Colonic mucosa (tissue), 4 donors: ENCODE measurements around the gene RNF149. TPM values are rescaled to one million over a fixed set of nuclear protein-coding genes. Genes with fewer than 3 reads are reported as not detected.
A peak's percentile ranks its signal among the peaks of the same experiment; 100 is the strongest.

Experiments used
- DNase-seq: peaks from one replicate; pipeline ENCODE4 v3.0.0-alpha.2; 2020
- H3K27ac ChIP-seq: fragments of 200-600 bp; one replicate; pipeline ENCODE4 v1.8.0; 2021
- H3K27me3 ChIP-seq: fragments of 200-600 bp; one replicate; pipeline ENCODE4 v1.8.0; 2021
- H3K36me3 ChIP-seq: fragments of 200-600 bp; one replicate; pipeline ENCODE4 v1.8.0; 2021
- H3K4me1 ChIP-seq: fragments of 200-600 bp; one replicate; pipeline ENCODE4 v1.8.0; 2021; ENCODE audit warnings: mild to moderate bottlenecking
- H3K4me3 ChIP-seq: fragments of 200-600 bp; one replicate; pipeline ENCODE4 v1.8.0; 2021
- H3K9ac ChIP-seq, 2 donors: one replicate each; pipeline ENCODE4 v1.7.0; 2013; ENCODE audit warnings: control low read depth in 2 of 2, low read depth in 2 of 2, low read length in 2 of 2
- H3K9me3 ChIP-seq: fragments of 200-600 bp; one replicate; pipeline ENCODE4 v1.8.0; 2021
- intact Hi-C: fragments of 100-400 bp; cut with DNase I; formaldehyde crosslinking; loops from one replicate; pipeline ENCODE4 v1.14.1; 2022
- total RNA-seq, 2 donors: library from RNA; stranded (reverse); fragmentation: NEBNext Ultra II Directional in 1 of 2; extraction: Animal tissue kit (Norgen Biotek cat#: 25700) in 1 of 2; gene quantifications; one replicate each; pipeline ENCODE4 v1.2.1, GENCODE V29; 2021
- TF ChIP-seq, protein P1 (sequence below): fragments of 200-600 bp; IDR thresholded peaks from one replicate; pipeline ENCODE4 v1.8.0; 2022; ENCODE audit warnings: antibody characterized with exemption, mild to moderate bottlenecking
- donor health status: healthy.
- donor health status: DM: no; HTN: no; CAD: no.
- donor health status: DM: no; HTN: no; CAD: no.

RNF149 gene
- total RNA-seq, 2 donors from 2014 or later, result 39.6 to 54.8 TPM

DNA sequence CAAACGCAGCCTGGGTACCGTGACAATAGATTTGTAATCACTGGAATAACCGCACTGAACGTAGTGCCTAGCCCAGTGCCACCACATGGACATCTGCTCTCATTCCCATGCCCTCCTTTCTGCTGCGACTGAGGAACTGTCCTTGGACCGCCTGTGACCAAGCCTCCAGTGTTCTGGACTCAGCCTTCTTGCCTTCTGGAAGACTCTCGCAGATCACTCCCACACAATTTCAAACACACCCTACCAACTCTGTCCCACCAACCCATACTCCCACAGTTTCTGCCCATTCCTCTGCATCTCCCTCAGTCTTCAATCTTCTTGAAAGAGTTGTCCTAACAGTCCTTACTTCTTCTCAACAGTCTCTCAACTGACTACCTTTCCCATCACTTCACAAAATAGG lies 2.1 kb downstream of the RNF149 start:
- peak overlapping the region; percentile 85 for H3K4me3 ChIP-seq
- H3K36me3 ChIP-seq, result no peaks in the 10 kb centered on the region
- no peaks in the 10 kb centered on the region for H3K4me1 ChIP-seq
- H3K9ac ChIP-seq, result peak overlapping the region; percentile 48 to 58
- H3K27ac ChIP-seq, result peak overlapping the region; percentile 91
- TF ChIP-seq, protein P1, sequence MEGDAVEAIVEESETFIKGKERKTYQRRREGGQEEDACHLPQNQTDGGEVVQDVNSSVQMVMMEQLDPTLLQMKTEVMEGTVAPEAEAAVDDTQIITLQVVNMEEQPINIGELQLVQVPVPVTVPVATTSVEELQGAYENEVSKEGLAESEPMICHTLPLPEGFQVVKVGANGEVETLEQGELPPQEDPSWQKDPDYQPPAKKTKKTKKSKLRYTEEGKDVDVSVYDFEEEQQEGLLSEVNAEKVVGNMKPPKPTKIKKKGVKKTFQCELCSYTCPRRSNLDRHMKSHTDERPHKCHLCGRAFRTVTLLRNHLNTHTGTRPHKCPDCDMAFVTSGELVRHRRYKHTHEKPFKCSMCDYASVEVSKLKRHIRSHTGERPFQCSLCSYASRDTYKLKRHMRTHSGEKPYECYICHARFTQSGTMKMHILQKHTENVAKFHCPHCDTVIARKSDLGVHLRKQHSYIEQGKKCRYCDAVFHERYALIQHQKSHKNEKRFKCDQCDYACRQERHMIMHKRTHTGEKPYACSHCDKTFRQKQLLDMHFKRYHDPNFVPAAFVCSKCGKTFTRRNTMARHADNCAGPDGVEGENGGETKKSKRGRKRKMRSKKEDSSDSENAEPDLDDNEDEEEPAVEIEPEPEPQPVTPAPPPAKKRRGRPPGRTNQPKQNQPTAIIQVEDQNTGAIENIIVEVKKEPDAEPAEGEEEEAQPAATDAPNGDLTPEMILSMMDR, result no peak
- no peaks in the 10 kb centered on the region for H3K9me3 ChIP-seq
- intact Hi-C loops, result no loop called here
- DNase-seq, result no peak
- no peaks in the 10 kb centered on the region for H3K27me3 ChIP-seq

DNA sequence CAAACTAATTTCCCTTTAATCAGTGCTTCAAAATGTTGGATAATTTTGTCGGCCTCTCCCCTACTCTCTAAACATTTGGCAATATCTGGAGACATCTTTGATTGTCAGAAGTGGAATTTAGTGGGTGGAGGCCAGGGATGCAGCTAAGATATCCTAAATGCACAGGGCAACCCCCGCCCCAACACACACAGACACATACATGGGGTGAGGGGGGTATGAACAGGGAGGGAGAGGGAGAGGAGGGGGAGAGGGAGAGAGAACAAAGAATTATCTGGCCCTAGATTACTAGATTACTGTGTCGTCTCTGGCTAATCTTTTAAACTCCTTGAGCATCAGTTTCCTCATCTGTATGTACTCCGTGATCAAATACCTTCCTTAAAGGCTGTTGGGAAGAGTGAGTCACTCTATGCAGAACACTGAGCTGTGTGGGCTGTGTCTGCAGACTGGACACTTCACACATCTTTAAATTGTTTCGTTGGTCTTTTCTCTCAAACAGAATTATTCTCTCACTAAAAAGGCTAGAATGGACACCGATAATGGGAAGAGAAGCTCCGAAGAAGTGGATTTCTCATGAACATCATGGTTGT lies 2.9 kb downstream of the RNF149 start:
- no peak overlapping the region for H3K27ac ChIP-seq
- H3K9ac ChIP-seq, result peak overlapping the region in 1 of 2 donors; percentile 48
- TF ChIP-seq, protein P1, result no peak
- no peak overlapping the region for H3K4me3 ChIP-seq
- intact Hi-C loops, result no loop called here
- no peaks in the 10 kb centered on the region for H3K36me3 ChIP-seq
- H3K9me3 ChIP-seq, result no peaks in the 10 kb centered on the region
- no peaks in the 10 kb centered on the region for H3K27me3 ChIP-seq
- H3K4me1 ChIP-seq, result no peaks in the 10 kb centered on the region
- no peak for DNase-seq

DNA sequence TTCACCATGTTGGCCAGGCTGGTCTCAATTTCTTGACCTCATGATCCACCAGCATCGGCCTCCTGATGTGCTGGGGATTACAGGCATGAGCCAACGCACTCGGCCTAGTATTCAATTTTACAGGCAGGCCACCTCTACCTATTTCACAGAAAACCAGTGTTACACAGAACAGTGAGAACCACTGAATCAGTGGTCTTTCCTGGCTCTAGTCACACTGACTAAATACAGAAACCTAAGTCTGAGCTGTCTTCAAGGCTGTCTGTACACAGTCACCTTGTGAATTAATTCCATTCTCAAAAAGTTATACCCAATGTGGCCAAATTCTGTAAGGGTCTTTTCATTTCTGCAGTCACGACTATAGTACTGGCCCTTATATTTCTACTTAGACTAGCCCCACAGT lies 3.5 kb downstream of the RNF149 start:
- Histone ChIP-seq H3K9ac (no peak overlapping the region), H3K4me3 (no peak overlapping the region), H3K27me3 (no peaks in the 10 kb centered on the region), H3K36me3 (no peaks in the 10 kb centered on the region), H3K27ac (no peak overlapping the region), H3K4me1 (no peaks in the 10 kb centered on the region), H3K9me3 (no peaks in the 10 kb centered on the region)
- DNase-seq, result no peak
- TF ChIP-seq, protein P1, result no peak
- intact Hi-C loops, result no loop called here

DNA sequence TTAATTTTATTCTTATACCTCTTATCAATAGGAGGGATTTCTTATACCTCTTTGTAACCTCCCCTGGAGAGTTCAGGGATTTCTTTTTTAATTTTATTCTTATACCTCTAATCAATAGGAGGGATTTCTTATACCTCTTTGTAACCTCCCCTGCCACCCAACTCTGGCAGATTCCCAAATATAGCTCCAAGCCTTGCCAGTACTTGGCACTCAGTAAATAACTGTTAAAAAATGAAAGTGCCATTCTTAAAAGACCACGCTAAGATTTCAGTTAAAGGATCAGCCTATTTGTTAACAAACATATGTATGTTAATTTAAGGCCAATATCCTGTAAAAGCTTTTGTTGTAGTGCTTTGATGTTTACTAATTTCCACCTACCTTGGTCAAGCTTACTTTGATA lies 4.8 kb downstream of the RNF149 start:
- DNase-seq, result no peak
- H3K9me3 ChIP-seq, result no peaks in the 10 kb centered on the region
- H3K4me1 ChIP-seq, result no peaks in the 10 kb centered on the region
- H3K27me3 ChIP-seq, result no peaks in the 10 kb centered on the region
- TF ChIP-seq, protein P1, result no peak
- no peaks in the 10 kb centered on the region for H3K36me3 ChIP-seq
- no peak overlapping the region for H3K27ac ChIP-seq
- no peak overlapping the region for H3K4me3 ChIP-seq
- intact Hi-C loops, result no loop called here
- no peak overlapping the region for H3K9ac ChIP-seq

DNA sequence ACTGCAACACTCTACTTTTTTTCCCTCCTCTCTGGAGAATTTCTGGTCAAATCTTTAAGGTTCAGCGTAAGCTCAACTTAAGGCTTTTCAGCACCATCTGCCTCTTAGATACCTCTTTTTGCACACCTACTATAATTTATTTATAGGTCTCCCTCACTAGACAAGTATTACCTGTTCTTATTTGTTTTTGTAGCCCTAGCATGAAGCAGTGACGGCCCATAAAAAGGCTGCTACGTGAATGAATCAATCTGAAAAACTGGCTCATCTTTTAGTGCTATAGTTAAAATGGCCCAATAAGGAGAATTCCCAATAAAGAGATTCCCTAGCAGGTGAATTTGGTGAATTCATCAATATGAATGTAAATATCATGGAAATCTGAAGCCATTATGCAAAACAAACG lies 6.5 kb downstream of the RNF149 start:
- Histone ChIP-seq H3K9me3 (no peaks in the 10 kb centered on the region), H3K36me3 (no peaks in the 10 kb centered on the region), H3K27me3 (no peaks in the 10 kb centered on the region), H3K4me3 (no peak overlapping the region), H3K4me1 (no peaks in the 10 kb centered on the region), H3K27ac (no peak overlapping the region), H3K9ac (no peak overlapping the region)
- intact Hi-C loops, result no loop called here
- TF ChIP-seq, protein P1, result no peak
- no peak for DNase-seq
